HG02885 (cell line): Measurements from ENCODE around the gene SOSTDC1.
"Not testable (repeated sequence)": the region's sequence is repeated elsewhere in the genome, so short reads cannot be mapped to it uniquely, and the experiment has no call there.

Experiments
- ATAC-seq: cut with Tn5 transposase; IDR thresholded peaks from one replicate; pipeline ENCODE4 v1.9.1; 2021; ENCODE audit warnings: mild to moderate bottlenecking; ENCODE audit not compliant: unreplicated experiment, poor library complexity

The SOSTDC1 gene

DNA sequence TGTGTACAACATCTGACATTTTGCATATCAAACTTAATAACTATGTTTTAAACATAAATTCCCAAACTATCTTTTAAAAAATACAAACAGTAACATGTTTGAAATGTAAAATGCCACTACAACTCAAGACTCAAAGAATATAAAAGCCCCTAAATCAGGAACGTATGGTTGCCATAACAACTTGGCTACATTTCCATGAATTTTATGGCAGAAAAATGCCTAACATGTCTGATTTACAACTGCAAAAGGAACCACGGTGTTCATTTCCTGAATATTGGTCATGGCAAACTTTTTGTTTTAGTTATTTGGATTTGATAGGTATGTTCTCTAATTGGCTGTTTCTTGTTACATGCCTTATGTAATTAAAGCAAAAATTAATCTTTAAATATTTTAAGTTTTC is 2.0 kb downstream of the SOSTDC1 start:
- no peak for ATAC-seq

DNA sequence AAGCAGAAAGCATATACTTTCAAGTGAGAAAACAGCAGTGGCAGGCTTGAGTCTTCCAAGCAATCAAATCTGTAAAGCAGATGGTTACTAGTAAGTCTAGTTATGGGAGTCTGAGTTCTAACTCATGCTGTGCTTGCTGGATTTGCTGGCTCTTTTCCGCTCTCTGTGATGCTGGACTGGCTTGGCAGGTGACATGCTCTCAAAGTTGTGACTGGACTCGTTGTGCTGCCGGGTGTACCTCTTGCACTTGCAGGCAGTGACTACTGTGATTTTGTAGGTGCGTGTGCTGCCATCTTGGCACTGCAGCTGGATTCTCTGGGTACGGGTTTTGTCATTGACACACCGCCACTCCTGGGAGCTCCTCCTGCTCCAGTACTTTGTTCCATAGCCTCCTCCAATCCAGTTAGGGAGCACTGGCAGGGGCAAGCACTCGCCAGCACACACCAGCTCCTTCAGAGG is 3.1 kb downstream of the SOSTDC1 start:
- no peak for ATAC-seq

DNA sequence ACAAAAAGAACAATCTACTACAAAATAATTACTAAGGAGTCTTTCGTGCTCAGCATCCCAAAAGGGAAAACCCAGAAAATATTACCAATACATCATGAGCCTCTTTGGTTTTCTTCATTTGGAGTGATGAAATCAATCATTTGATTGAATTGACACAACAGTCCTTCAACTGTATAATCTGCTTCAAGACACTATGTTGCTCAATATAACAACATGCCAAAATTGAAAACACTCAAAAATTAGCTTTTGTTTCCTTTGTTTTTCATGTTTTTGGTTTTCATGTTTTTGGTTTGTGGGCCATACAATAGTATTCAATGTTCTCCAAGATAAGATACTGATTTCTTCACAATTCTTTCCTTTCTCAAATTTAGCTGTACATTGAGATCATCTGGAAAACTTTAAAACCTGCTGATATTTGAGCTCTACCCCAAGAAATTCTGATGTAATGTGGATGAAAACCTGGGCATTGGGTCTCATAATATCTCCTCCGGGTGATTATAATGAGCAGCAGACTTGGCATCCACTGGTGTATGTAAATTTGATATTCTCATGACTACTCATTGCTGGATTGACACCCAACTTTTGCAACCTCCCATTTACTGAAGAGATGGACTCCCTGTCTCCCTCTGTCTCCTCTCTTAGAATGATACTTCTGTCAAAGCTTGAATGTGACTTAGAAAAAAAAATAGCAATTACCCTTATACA is 4.6 kb downstream of the SOSTDC1 start:
- ATAC-seq: no peak

- ATAC-seq: not testable (repeated sequence)
Measured at GRCh38 chr7:16456303-16456702, 9.2 kb downstream of the SOSTDC1 start.

- ATAC-seq: no peak
Measured at GRCh38 chr7:16455591-16455990, 9.9 kb downstream of the SOSTDC1 start.

DNA sequence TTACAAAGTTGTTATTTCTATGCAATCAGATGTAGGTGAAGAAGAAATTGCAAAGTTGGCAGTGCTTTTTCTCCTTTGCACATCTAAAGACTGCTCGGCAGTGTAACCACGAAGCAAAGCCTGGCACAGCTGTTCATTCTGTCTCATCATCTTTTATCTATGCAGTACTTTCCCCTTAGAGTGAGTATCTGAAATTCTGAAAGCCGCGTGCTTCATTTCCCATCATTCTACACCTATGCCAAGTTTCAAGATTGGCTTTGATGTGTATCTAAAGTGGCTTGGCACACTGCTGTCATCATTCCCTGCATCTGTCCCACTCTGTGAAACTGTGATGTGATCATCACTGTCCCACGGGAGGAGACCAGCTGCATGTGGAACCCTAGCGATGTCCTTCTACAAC is 15.2 kb downstream of the SOSTDC1 start:
- ATAC-seq: no peak

GRCh38 chr7:16447876-16448275 is 17.7 kb downstream of the SOSTDC1 start:
- no peak for ATAC-seq

DNA sequence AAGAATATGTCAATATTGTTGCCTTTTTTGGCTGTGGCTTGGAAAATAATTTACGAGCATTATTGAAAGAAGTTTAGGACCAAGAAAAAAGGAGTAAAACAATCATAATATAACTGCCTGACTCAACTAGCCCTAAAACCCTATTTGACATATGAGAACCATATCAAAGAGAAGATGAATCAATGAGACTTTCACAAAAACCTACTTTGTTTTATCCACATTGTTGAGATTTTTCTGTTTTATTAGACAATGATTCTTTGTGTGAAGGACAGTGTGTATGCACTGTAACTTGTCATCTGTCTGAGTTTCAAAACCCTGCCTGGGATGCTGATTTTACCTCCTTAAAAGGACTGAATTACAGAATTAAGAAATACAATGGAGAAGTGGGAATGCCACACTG is 19.0 kb downstream of the SOSTDC1 start:
- ATAC-seq: no peak

DNA sequence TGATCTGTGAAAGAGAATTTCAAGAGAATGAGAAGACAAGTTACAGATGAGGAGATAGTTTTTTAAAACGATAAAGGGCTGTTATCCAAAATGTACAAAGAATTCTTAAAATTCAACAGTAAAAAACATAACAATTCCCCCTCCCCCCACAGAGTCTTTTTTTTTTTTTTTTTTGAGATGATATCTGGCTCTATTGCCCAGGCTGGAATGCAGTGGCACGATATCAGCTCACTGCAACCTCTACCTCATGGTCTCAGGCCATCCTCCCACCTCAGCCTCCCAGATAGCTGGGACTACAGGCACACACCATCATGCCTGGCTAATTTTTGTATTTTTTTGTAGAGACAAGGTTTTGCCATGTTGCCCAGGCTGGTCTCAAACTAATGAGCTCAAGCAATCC is 21.7 kb downstream of the SOSTDC1 start:
- ATAC-seq: not testable (repeated sequence)

- ATAC-seq: no peak
Measured at GRCh38 chr7:16438988-16439387, 26.6 kb downstream of the SOSTDC1 start.

DNA sequence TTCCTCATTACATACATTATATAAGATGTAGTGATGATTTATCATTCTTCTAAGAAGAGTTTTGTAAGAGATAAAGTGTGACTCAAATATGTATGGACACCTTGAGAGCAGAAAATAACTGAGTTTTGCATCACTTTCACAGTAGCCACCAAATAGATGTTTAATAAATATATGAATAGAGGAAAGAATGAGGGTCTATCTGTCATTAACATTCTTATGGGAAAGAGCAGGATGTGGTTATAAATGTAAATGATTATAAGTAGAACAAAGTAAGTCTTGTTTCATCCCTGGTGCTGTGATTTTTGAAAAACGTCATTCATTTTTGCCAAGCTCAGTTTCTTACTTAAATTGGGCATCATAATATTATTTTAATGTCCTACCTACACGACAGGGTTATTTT is 29.2 kb downstream of the SOSTDC1 start:
- no peak for ATAC-seq

GRCh38 chr7:16433568-16434122 is 31.9 kb downstream of the SOSTDC1 start:
- no peak for ATAC-seq

DNA sequence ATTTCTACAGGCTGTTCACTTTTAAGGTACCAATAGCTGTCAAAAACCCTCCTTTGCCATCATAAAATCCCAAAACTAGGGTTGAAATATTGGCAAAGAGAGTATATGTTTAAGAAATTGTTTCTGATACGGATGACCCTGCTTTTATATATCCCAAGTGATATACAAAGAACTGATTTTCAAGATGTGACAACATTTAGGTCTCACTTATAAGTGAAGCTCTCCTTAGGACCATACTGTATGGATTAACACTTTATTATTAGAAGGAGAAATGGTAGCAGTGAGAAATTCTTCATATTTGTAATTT is 33.2 kb downstream of the SOSTDC1 start:
- ATAC-seq: no peak

GRCh38 chr7:16431646-16432424 is 33.7 kb downstream of the SOSTDC1 start:
- ATAC-seq: peak; percentile 87

DNA sequence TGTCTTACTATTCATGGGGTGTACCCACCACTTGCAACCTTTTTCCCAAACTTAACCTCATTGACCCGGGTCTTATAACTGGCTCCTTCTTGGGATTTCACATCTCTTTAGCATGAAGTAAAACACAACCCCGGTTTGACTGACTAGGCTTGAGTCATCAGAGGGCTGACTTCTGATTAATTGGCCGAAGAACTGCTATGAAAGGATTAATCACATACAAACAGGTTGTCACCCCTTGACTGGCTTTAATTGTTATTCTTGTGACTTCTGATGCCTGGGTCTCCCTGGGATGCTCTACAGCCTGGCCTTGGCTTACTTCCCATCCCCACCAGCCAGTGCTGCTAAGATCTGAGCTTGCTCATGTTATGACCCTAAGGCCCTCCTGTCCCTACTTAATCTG is 35.4 kb downstream of the SOSTDC1 start:
- ATAC-seq: no peak

DNA sequence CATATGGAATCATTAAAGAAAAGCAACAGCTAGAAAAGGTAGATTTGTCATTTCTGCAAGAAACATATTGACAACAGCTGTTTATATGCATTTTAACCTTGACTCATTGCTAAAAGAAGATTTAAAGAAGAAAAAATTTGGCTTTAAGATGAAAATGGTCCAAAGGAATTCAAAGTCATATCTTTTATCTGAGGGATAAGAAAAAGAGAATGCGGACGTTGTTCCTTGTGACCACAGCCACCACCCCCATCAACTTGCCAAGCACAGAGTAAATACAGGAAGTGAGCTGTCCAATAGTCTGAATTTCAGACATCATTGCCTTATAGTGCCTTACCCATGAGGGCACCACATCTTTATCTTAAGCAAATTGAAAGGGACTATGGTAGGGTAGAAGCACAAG is 36.9 kb downstream of the SOSTDC1 start:
- no peak for ATAC-seq

DNA sequence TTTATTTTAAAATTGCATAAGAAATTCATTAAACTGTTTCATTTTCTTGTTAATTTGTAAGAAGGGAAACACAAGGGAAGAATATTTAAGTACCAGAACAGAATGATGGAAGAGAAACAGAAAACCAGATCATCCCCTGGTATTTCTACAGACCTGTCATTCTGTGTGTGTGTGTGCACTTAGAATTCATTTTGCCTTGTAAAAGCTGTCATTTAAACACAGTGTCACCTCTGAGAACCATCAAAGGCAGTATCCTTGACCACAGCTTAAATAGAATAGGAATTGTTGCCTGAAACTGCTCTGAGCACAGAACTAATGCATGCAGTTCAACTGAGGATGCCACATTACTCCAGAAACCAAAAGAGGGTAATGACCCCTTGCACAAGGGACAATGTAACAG is 37.4 kb downstream of the SOSTDC1 start:
- no peak for ATAC-seq

GRCh38 chr7:16423761-16424160 is 41.8 kb downstream of the SOSTDC1 start:
- no peak for ATAC-seq

- no peak for ATAC-seq
Measured at GRCh38 chr7:16422917-16423316, 42.6 kb downstream of the SOSTDC1 start.

DNA sequence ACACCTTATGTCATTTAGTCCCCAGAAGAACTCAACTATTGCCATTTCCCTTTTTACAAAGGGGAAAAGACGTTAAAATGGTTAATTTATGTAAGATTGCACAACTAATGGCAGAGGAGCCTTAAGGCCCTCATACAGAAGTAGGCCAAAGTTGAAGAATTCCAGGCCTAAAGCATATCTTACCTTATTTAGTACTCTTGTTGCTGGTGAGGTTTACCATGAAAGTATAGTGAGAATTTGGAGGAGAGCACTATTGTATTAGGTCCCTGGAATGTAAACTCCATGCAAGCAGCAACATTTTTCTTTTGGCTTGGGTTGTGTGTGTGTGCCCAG is 43.5 kb downstream of the SOSTDC1 start:
- no peak for ATAC-seq

DNA sequence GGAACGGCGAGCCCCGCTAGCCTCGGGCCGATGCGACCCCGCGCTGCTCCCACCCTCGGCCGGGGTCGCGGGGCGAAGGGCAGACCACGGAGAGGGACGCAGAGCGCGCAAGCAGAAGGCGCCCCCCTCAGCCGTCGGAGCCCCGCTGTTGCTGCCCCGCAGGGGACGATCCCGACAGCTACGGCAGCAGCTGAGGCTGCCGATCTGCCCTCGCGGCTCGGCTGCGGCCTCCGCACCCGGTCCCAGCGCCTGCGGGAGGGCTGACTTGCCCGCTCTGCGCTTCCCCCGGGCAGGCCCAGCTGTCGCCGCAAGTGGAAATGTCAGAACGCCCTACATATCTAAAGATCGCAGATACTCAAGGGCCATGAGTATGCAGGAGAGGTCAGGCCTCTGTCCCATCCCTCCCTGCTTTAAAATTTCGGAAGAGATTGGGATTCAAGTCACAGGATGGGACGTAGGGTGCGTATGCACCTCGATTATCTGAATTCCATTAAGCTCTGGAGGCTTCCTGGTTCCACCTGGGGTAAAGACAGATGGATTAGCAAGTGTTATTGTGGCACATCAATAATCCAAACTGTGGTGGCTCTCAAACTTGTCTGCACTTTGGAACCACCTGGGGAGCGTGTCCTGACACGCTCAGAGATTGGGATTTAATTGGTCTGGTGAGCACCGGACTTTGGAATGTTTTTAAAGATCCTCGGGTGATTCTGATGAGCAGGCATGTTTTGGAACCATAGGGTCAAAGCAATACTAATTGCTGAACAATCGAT is 44.0 kb downstream of the SOSTDC1 start, which contains the start of gene CRPPA:
Gene CRPPA, minus strand, starts transcription at position 206 of the 770 bp plus-strand sequence. CDS start 216 bp downstream, outside the sequence.
- peak; percentile 47 for ATAC-seq
